ENCODE measurements around the gene TUT4.

TUT4 gene

GRCh38 chr1:52477876-52478275 is 75.0 kb downstream of the TUT4 start:
- Histone ChIP-seq H3K27ac (ENCODE audit: low read depth, low read length) (no peak overlapping the region), H3K4me2 (ENCODE audit: low read depth, low read length, poor library complexity, severe bottlenecking) (no peak overlapping the region), H3K9ac (ENCODE audit: low read length) (no peak overlapping the region), H3K4me3 (ENCODE audit: insufficient read depth, low read length, poor library complexity, severe bottlenecking) (no peak overlapping the region), H3K36me3 (ENCODE audit: low read length) (peaks cover 28% of the 10 kb centered on the region; the same call in 1 of the 2 replicates), H3K9me2 (replicated peaks; ENCODE audit: insufficient read depth, low read length) (no peaks in the 10 kb centered on the region), H2AFZ (ENCODE audit: low read depth, low read length, severe bottlenecking) (no peak overlapping the region), H3K27me3 (ENCODE audit: low read length) (no peaks in the 10 kb centered on the region), H4K20me1 (ENCODE audit: low read depth, low read length) (no peaks in the 10 kb centered on the region), H3F3A (ENCODE audit: insufficient read depth) (no peaks in the 10 kb centered on the region), H3K79me2 (ENCODE audit: insufficient read depth, low read length) (peaks cover 4% of the 10 kb centered on the region; the same call in 1 of the 2 replicates), H3K9me3 (ENCODE audit: insufficient read depth, low read length) (no peaks in the 10 kb centered on the region)
- TF ChIP-seq EZH2phosphoT487 (conservative IDR thresholded peaks at IDR 0.05; ENCODE audit: low read length) (no peak), CTCF (IDR thresholded peaks at IDR 0.05; ENCODE audit: insufficient read depth, low read length, poor library complexity, severe bottlenecking) (no peak)

GRCh38 chr1:52476943-52477342 is 75.9 kb downstream of the TUT4 start:
- H3K36me3 ChIP-seq (ENCODE audit: low read length): peaks cover 31% of the 10 kb centered on the region; the same call in 1 of the 2 replicates
- H3F3A ChIP-seq (ENCODE audit: insufficient read depth): no peaks in the 10 kb centered on the region
- TF ChIP-seq CTCF (IDR thresholded peaks at IDR 0.05; ENCODE audit: insufficient read depth, low read length, poor library complexity, severe bottlenecking) (no peak), EZH2phosphoT487 (conservative IDR thresholded peaks at IDR 0.05; ENCODE audit: low read length) (no peak)
- no peak overlapping the region for H3K4me2 ChIP-seq (ENCODE audit: low read depth, low read length, poor library complexity, severe bottlenecking)
- H3K9me3 ChIP-seq (ENCODE audit: insufficient read depth, low read length): no peaks in the 10 kb centered on the region
- H3K9ac ChIP-seq (ENCODE audit: low read length): no peak overlapping the region
- no peak overlapping the region for H2AFZ ChIP-seq (ENCODE audit: low read depth, low read length, severe bottlenecking)
- H3K9me2 ChIP-seq (replicated peaks; ENCODE audit: insufficient read depth, low read length): no peaks in the 10 kb centered on the region
- no peaks in the 10 kb centered on the region for H3K27me3 ChIP-seq (ENCODE audit: low read length)
- no peak overlapping the region for H3K4me3 ChIP-seq (ENCODE audit: insufficient read depth, low read length, poor library complexity, severe bottlenecking)
- no peaks in the 10 kb centered on the region for H4K20me1 ChIP-seq (ENCODE audit: low read depth, low read length)
- H3K27ac ChIP-seq (ENCODE audit: low read depth, low read length): no peak overlapping the region
- no peaks in the 10 kb centered on the region for H3K79me2 ChIP-seq (ENCODE audit: insufficient read depth, low read length)

GRCh38 chr1:52474807-52475206 is 78.1 kb downstream of the TUT4 start:
- H4K20me1 ChIP-seq (ENCODE audit: low read depth, low read length): no peaks in the 10 kb centered on the region
- H3K27me3 ChIP-seq (ENCODE audit: low read length): no peaks in the 10 kb centered on the region
- no peak overlapping the region for H3K9ac ChIP-seq (ENCODE audit: low read length)
- H3F3A ChIP-seq (ENCODE audit: insufficient read depth): no peaks in the 10 kb centered on the region
- no peak overlapping the region for H3K27ac ChIP-seq (ENCODE audit: low read depth, low read length)
- no peaks in the 10 kb centered on the region for H3K9me2 ChIP-seq (replicated peaks; ENCODE audit: insufficient read depth, low read length)
- H3K9me3 ChIP-seq (ENCODE audit: insufficient read depth, low read length): no peaks in the 10 kb centered on the region
- no peaks in the 10 kb centered on the region for H3K79me2 ChIP-seq (ENCODE audit: insufficient read depth, low read length)
- H3K4me2 ChIP-seq (ENCODE audit: low read depth, low read length, poor library complexity, severe bottlenecking): no peak overlapping the region
- no peak overlapping the region for H3K4me3 ChIP-seq (ENCODE audit: insufficient read depth, low read length, poor library complexity, severe bottlenecking)
- no peak overlapping the region for H2AFZ ChIP-seq (ENCODE audit: low read depth, low read length, severe bottlenecking)
- no peak for TF ChIP-seq EZH2phosphoT487 (conservative IDR thresholded peaks at IDR 0.05; ENCODE audit: low read length)
- TF ChIP-seq CTCF (IDR thresholded peaks at IDR 0.05; ENCODE audit: insufficient read depth, low read length, poor library complexity, severe bottlenecking): no peak
- H3K36me3 ChIP-seq (ENCODE audit: low read length): peaks cover 31% of the 10 kb centered on the region; the same call in 1 of the 2 replicates

Data from SU-DHL-6 (cell line).